Endodermal cell (in vitro differentiated cells): ENCODE results near the gene LTF. TPM values are rescaled to one million over a fixed set of nuclear protein-coding genes. Genes with fewer than 3 reads are reported as not detected.

ENCODE experiments used
- DNase-seq: peaks from one replicate; pipeline ENCODE4 v3.0.0-alpha.2; 2017
- H3K27ac ChIP-seq: 2 replicates; pipeline ENCODE4 v1.5.1; 2013; ENCODE audit warnings: mild to moderate bottlenecking, low read depth, low read length, moderate library complexity
- H3K27me3 ChIP-seq: 2 replicates; pipeline ENCODE4 v1.6.1; 2013; ENCODE audit warnings: mild to moderate bottlenecking, low read length, moderate library complexity; ENCODE audit not compliant: insufficient read depth, control insufficient read depth, poor library complexity, severe bottlenecking
- H3K36me3 ChIP-seq: 2 replicates; pipeline ENCODE4 v1.7.0; 2013; ENCODE audit warnings: mild to moderate bottlenecking, low read length, moderate library complexity; ENCODE audit not compliant: control insufficient read depth, insufficient read depth
- H3K4me1 ChIP-seq: one replicate; pipeline ENCODE4 v1.7.0; 2013; ENCODE audit warnings: low read length; ENCODE audit not compliant: control insufficient read depth, insufficient read depth
- H3K4me3 ChIP-seq: 2 replicates; pipeline ENCODE4 v1.5.1; 2013; ENCODE audit warnings: mild to moderate bottlenecking, low read length, moderate library complexity
- H3K9ac ChIP-seq: 2 replicates; pipeline ENCODE4 v1.6.1; 2013; ENCODE audit warnings: mild to moderate bottlenecking, low read length, moderate library complexity; ENCODE audit not compliant: poor library complexity, severe bottlenecking; ENCODE audit errors: extremely low read depth
- H3K9me3 ChIP-seq: 2 replicates; pipeline ENCODE4 v1.6.1; 2013; ENCODE audit warnings: mild to moderate bottlenecking, low read length, moderate library complexity; ENCODE audit not compliant: control insufficient read depth
- H3K27ac Mint-ChIP-seq: 2 replicates; pipeline ENCODE4 v1.8.0; 2020; ENCODE audit warnings: mixed read lengths
- H3K27me3 Mint-ChIP-seq: 2 replicates; pipeline ENCODE4 v1.8.0; 2021; ENCODE audit warnings: mild to moderate bottlenecking, mixed read lengths; ENCODE audit not compliant: insufficient read depth
- H3K36me3 Mint-ChIP-seq: 2 replicates; pipeline ENCODE4 v1.8.0; 2020; ENCODE audit warnings: low read depth, mixed read lengths
- H3K4me1 Mint-ChIP-seq: 2 replicates; pipeline ENCODE4 v1.8.0; 2020; ENCODE audit warnings: mixed read lengths
- H3K4me3 Mint-ChIP-seq: 2 replicates; pipeline ENCODE4 v1.8.0; 2020; ENCODE audit warnings: mild to moderate bottlenecking, moderate library complexity, mixed read lengths
- H3K9me3 Mint-ChIP-seq: 2 replicates; pipeline ENCODE4 v1.8.0; 2020; ENCODE audit warnings: mild to moderate bottlenecking, mixed read lengths
- CTCF ChIP-seq: fragments of 200-600 bp; sonication (generic); conservative IDR thresholded peaks from 2 replicates; pipeline ENCODE4 v1.5.0; 2021; ENCODE audit warnings: antibody characterized with exemption, mild to moderate bottlenecking
- WGBS, 2 experiments: methylation state at CpG; one replicate each; pipeline versions ENCODE4 v1.1.5 to v1.1.7; 2013; ENCODE audit warnings: missing lambda C conversion rate in 2 of 2, mixed read lengths in 1 of 2; ENCODE audit not compliant: insufficient coverage in 1 of 2, insufficient read length in 1 of 2; 5-methylcytosine and 5-hydroxymethylcytosine counted together
- total RNA-seq, 2 donors: library from RNA; stranded (reverse); fragmentation: NEBNext Ultra II Directional in 1 of 2; extraction: Animal tissue kit (Norgen Biotek cat#: 25700) in 1 of 2; gene quantifications; 2 replicates in 1 of 2; 3 replicates in 1 of 2; pipeline ENCODE4 v1.2.1, GENCODE V29; 2021

The LTF gene
- total RNA-seq, 2 donors from 2014 or later = 0.24 to 0.31 TPM

- H3K4me1 Mint-ChIP-seq = peaks cover 13% of the 10 kb centered on the region
- peaks cover 4% of the 10 kb centered on the region for H3K27me3 Mint-ChIP-seq
- WGBS, 2 experiments = 89 to 93% methylated on average over 5 of the region's 5 CpGs
Measured at GRCh38 chr3:46504789-46505188, 40.1 kb upstream of the LTF start.

GRCh38 chr3:46503200-46503874, 38.6 kb upstream of the LTF start:
- peaks cover 2% of the 10 kb centered on the region for H3K36me3 Mint-ChIP-seq
- Histone ChIP-seq H3K27ac (no peak overlapping the region), H3K9ac (no peak overlapping the region), H3K4me1 (no peaks in the 10 kb centered on the region), H3K9me3 (no peaks in the 10 kb centered on the region), H3K27me3 (no peaks in the 10 kb centered on the region), H3K4me3 (no peak overlapping the region), H3K36me3 (no peaks in the 10 kb centered on the region)
- H3K9me3 Mint-ChIP-seq = no peaks in the 10 kb centered on the region
- H3K4me1 Mint-ChIP-seq = peaks cover 13% of the 10 kb centered on the region
- peaks cover 4% of the 10 kb centered on the region for H3K27me3 Mint-ChIP-seq
- DNase-seq = no peak
- H3K4me3 Mint-ChIP-seq = no peak overlapping the region
- H3K27ac Mint-ChIP-seq = no peak overlapping the region
- TF ChIP-seq CTCF = no peak
- 92 to 95% methylated on average over 3 to 7 of the region's 7 CpGs for WGBS, 2 experiments

More at GRCh38 chr3:46504789-46505188, 40.1 kb upstream of the LTF start:
- H3K36me3 Mint-ChIP-seq = peaks cover 5% of the 10 kb centered on the region
- no peak for DNase-seq
- Histone ChIP-seq H3K27ac (no peak overlapping the region), H3K27me3 (no peaks in the 10 kb centered on the region), H3K4me1 (no peaks in the 10 kb centered on the region), H3K4me3 (no peak overlapping the region), H3K9me3 (no peaks in the 10 kb centered on the region), H3K36me3 (no peaks in the 10 kb centered on the region), H3K9ac (no peak overlapping the region)
- TF ChIP-seq CTCF = no peak
- no peak overlapping the region for H3K4me3 Mint-ChIP-seq
- H3K27ac Mint-ChIP-seq = no peak overlapping the region
- H3K9me3 Mint-ChIP-seq = no peaks in the 10 kb centered on the region

GRCh38 chr3:46501702-46502101, 37.0 kb upstream of the LTF start:
- Mint-ChIP-seq H3K27ac (no peak overlapping the region), H3K4me1 (peaks cover 15% of the 10 kb centered on the region), H3K27me3 (peaks cover 2% of the 10 kb centered on the region), H3K36me3 (no peaks in the 10 kb centered on the region), H3K9me3 (no peaks in the 10 kb centered on the region), H3K4me3 (no peak overlapping the region)
- no peak overlapping the region for H3K27ac ChIP-seq
- no peaks in the 10 kb centered on the region for H3K36me3 ChIP-seq
- no peak for TF ChIP-seq CTCF
- H3K9me3 ChIP-seq = no peaks in the 10 kb centered on the region
- H3K9ac ChIP-seq = no peak overlapping the region
- DNase-seq = no peak
- no peaks in the 10 kb centered on the region for H3K27me3 ChIP-seq
- no peak overlapping the region for H3K4me3 ChIP-seq
- H3K4me1 ChIP-seq = no peaks in the 10 kb centered on the region
- 93 to 97% methylated on average over 3 to 4 of the region's 4 CpGs for WGBS, 2 experiments
